IMR-90 (cell line): ENCODE measurements around the gene WDR91.
A peak's percentile ranks its signal among the peaks of the same experiment; 100 is the strongest.

Experiments used
- FOS ChIP-seq: fragments of 150-350 bp; IDR thresholded peaks from 2 replicates; pipeline ENCODE4 v1.6.1; 2016; ENCODE audit warnings: low read depth, low read length
- NFE2L2 ChIP-seq: fragments of 150-350 bp; IDR thresholded peaks from 2 replicates; pipeline ENCODE4 v1.6.1; 2016; ENCODE audit warnings: low read depth, mild to moderate bottlenecking, low read length
- POLR2A ChIP-seq: IDR thresholded peaks from 2 replicates; pipeline ENCODE4 v1.6.1; 2012; ENCODE audit warnings: mild to moderate bottlenecking, low read depth, low read length
- RAD21 ChIP-seq: IDR thresholded peaks from 2 replicates; pipeline ENCODE4 v1.6.1; 2012; ENCODE audit warnings: low read length, improper control_type of control experiment
- RFX5 ChIP-seq: IDR thresholded peaks from 2 replicates; pipeline ENCODE4 v1.8.0; 2012; ENCODE audit warnings: low read depth, mild to moderate bottlenecking, low read length, moderate library complexity
- SMC3 ChIP-seq: fragments of 150-350 bp; IDR thresholded peaks from 2 replicates; pipeline ENCODE4 v1.6.1; 2016; ENCODE audit warnings: low read depth, mild to moderate bottlenecking, antibody characterized with exemption, low read length, moderate library complexity
- TF ChIP-seq, protein P1 (sequence below): conservative IDR thresholded peaks from 2 replicates; pipeline ENCODE4 v1.5.1; 2012; ENCODE audit warnings: mild to moderate bottlenecking, low read depth, low read length, improper control_type of control experiment

DNA sequence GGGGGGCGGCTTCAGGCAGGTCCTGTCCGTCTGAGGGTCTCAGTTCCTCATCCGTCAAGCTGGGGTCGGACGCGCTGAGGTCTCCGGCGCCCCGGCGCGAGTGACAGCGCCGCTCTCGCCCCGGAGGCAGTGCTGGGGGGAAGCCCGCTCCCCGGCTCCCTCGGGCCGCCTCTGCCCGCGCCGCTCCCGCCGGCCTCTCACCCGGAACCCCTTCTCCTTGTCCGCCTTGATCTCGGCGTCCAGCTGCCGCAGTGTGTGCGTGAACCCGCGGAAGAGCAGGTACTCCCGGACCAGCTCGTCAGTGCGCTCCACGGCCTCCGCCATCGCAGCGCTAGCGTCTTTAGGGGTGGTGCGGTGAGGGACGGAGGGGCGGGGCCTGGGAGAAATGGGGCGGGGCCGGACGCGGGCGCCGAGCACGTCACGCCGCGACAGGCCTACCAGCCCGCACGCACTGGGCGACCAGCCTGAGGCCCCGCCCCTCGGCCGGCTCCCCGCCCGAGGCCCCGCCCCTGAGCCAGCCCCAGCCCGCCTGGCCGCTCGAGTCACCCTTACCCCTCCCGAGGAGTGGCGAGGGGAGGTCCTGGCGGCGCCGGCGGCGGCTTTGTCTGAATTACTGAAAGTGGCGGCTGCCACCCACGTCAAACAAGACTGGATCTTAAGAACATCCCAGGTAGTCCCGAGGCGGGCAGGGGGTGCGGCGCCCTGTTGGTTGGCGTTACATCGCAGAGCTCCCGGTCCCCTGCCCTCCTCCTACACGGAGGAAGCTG is at the start of gene WDR91:
- TF ChIP-seq, protein P1, sequence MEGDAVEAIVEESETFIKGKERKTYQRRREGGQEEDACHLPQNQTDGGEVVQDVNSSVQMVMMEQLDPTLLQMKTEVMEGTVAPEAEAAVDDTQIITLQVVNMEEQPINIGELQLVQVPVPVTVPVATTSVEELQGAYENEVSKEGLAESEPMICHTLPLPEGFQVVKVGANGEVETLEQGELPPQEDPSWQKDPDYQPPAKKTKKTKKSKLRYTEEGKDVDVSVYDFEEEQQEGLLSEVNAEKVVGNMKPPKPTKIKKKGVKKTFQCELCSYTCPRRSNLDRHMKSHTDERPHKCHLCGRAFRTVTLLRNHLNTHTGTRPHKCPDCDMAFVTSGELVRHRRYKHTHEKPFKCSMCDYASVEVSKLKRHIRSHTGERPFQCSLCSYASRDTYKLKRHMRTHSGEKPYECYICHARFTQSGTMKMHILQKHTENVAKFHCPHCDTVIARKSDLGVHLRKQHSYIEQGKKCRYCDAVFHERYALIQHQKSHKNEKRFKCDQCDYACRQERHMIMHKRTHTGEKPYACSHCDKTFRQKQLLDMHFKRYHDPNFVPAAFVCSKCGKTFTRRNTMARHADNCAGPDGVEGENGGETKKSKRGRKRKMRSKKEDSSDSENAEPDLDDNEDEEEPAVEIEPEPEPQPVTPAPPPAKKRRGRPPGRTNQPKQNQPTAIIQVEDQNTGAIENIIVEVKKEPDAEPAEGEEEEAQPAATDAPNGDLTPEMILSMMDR, result no peak
- TF ChIP-seq POLR2A (peak; percentile 92), RFX5 (no peak), FOS (no peak), NFE2L2 (no peak), SMC3 (no peak), RAD21 (0 out of 2 replicates have a peak, but pooled peaks have one; percentile 1)
